NCI-H187 (cell line): ENCODE data around the gene CHRNA9.

Experiments used
- DNase-seq, 2 experiments: peaks; one replicate each; lab custom pipeline; 2025; lab: John Stamatoyannopoulos, UW

CHRNA9 gene

GRCh38 chr4:40337523-40337922 is 2.4 kb downstream of the CHRNA9 start:
- no peak for DNase-seq

DNA sequence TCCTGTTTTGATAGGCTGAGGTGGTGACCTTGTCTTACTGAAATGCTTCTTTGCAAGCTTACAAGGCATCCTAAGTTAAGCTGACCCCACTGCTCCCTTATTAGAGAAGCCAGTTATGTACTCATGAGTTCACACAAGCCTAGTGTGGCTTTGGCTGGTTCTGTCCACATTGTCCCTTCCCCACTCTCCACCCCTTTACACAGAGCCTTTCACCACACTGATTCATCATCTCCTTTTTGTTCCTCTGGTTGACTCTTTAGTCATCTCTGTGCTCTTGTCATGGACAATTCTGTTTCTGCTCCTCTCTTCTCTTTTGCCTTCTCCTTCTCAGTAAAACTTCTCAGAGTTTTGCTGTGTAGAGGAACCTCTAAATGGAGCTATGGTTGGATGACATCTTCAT is 4.9 kb downstream of the CHRNA9 start:
- no peak for DNase-seq

DNA sequence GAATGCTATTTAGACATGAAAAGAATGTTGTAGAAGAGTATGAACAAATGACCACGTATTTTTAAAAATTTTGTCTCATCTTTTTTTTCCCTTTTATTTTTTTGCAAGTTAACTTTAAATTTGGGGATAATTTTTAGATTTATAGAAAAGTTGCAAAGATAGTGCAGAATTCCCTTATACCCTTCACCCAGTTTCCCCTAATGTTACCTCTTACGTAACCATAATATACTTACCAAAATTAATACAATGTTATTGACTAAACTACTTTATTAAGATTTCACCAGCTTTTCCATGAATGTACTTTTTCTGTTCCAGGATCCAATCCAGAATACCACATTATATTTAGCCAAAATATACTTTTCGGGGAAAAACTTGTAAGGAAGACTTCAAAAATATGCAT is 12.3 kb downstream of the CHRNA9 start:
- DNase-seq, result no peak

DNA sequence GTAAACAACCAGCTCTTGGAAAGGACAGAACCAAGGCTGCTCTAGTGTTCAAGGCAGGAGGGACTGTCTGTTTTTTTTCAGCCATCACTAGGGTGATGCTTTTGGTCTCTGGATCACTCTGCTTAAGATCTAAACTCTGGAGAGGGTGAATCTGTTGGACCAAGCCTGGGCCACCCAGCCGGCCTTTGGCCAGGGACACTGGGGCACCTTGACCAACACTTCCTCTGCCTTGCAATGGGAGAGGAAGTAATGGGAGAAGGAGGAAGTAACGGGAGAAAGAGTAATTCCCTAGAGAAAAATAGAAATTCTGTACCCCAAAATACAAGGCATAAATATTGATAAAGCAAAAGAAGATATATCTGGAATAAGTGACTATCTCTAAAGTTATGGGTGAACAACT is 12.9 kb downstream of the CHRNA9 start:
- DNase-seq, result no peak

DNA sequence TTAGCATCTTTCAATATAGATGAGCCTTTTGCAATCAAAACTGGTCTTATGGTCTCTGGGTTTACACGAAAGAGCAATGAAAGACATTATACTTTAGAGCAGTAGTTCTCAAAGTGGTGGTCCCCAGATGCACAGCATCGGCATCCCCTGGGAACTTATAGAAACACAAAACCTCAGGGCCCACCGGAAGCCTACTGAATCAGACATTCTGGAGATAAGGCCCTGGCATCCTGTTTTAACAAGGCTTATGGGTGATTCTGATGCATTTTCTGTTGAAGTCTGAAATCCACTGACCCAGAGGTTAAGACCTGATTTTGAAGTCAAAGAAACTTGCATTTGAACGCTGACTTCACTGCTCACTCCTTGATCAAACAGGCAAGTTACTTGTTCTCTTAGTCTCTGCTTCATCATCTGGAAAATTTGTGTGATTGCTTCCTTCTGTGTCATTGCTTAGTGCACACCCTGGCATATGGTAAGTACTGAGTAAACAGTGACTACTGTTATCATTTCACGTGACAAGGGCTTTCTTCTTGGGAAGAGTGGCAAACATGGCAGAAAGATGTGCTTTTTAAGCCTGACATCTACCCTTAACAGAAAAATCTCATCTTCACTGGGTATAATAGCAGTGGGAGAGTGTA is 14.5 kb downstream of the CHRNA9 start:
- DNase-seq, result no peak

- no peak for DNase-seq
Measured at GRCh38 chr4:40350627-40351227, 15.6 kb downstream of the CHRNA9 start.

GRCh38 chr4:40354158-40354557 is 19.0 kb downstream of the CHRNA9 start:
- no peak for DNase-seq

GRCh38 chr4:40355131-40355530 is 20.0 kb downstream of the CHRNA9 start:
- no peak for DNase-seq

DNA sequence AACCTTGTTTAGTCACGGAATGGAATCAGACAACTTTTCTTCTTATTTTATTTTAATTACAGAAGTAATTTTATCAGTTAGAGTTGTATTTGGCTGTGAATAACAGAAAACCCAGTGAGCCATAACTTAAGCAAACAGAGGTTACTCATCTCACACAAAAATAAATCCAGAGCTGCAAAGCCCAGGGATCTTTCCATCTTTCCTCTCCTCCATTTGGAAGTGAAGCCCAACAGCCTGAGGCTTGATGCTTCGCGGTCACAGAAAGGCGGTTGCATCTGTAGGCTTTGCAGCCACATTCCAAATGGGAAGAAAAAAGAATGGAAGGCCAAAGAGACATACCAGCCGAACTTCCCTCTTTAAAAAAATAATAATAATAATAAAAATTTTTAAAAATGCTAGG is 22.6 kb downstream of the CHRNA9 start:
- no peak for DNase-seq

DNA sequence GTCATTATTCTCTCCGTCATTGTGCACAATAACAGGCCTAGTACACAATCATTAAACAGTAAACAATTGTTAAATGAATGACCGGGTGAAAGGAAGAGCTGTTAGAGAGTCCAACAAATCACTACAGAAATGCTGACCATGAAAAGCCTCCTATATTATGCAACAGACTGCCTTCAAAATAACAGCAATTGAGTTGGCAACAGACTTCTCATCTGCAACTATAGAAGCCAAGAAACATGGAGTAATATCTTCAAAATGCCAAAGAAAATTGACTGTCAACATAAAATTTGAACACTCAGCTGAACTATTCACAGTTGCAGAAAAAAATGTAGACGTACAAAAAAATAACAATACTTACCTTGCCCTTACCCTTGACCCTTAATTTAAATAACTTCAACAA is 26.2 kb downstream of the CHRNA9 start:
- DNase-seq, result no peak

DNA sequence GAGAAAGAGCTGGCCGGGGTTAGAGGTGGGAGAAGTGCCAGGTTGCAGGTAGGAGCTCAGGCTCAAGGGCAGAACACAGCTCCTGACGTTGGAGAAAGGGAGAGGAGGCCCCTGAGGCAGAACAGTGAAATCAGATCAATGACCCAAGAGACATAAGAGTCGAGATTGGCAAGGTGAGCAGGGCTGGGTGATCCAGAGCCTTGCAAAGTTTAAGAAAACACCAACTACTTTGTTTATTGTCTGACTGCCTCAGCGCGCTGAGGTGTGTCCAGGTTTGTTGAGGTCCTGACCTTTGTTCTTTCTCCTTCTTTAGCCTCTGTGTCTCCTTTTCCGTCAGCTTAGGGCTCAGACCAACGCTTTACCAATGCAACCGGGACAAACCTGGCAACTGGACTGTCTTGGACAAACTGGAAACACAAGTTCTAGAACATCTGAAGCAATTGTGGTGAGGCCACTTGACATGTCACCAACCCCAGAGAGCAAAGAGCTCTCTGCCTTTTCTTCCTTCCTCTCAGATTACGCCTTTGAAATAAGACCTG is 28.3 kb downstream of the CHRNA9 start:
- peak in 1 of 2 experiments; percentile 69 for DNase-seq

DNA sequence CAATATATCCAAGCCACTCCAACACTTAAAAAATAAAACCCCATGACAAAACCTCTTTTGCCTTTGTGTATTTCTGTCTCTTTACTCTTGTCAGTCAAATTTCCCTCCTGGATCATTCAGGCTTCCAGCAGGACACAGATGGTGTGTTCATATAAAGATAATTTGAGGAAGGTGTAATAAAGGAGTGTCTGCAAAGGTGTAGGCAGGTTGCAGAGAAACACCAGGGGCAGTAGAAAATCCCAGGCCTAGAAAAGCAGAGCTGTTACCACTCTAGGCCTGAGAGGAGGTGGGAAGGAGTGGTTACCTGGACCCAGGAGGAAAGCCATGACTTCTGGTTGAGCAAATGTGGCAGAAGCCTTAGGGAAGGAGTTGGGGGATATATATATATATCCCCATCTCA is 28.8 kb downstream of the CHRNA9 start:
- DNase-seq, result no peak

- no peak for DNase-seq
Measured at GRCh38 chr4:40365766-40366165, 30.6 kb downstream of the CHRNA9 start.

DNA sequence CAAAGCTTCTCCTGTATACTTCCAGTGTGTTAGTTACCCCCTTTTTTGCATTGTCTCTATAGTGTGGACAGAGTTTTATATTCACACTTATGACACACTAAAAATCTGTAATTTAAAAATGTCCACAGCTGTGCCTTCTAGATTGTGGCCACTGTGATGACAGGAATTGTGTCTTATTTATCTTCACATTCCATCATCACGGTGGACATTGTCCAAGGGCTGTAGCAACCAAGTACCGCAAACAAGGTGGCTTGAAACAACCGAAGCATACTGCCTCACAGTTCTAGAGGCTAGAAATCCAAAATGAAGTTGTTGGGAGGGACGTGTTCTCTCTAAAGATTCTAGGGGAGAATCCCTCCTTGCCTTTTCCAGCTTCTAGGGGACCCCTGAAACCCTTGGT is 32.3 kb downstream of the CHRNA9 start:
- DNase-seq, result no peak

- DNase-seq, result no peak
Measured at GRCh38 chr4:40369437-40370274, 34.5 kb downstream of the CHRNA9 start.

GRCh38 chr4:40372651-40373050 is 37.5 kb downstream of the CHRNA9 start:
- no peak for DNase-seq

- DNase-seq, result no peak
Measured at GRCh38 chr4:40373636-40374035, 38.5 kb downstream of the CHRNA9 start.

- no peak for DNase-seq
Measured at GRCh38 chr4:40375095-40375494, 40.0 kb downstream of the CHRNA9 start.

DNA sequence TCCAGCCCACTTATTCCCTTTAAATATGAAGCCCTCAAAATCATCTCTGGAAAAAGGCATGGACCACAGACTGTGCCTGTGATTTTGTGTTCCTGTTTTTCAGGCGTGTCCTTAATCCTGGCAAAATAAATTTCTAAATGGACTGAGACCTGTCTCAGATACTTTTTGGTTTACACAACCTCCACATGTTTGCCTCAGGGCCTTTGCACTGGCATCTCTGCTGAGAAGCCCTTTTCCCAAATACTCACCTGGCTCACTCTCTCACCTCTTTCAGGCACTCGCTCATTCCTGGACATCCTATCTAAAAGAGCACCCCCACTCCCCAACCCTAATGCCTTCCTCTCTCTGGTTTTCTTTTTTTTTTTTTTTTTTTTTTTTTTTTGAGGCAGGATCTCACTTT is 40.5 kb downstream of the CHRNA9 start:
- no peak for DNase-seq

DNA sequence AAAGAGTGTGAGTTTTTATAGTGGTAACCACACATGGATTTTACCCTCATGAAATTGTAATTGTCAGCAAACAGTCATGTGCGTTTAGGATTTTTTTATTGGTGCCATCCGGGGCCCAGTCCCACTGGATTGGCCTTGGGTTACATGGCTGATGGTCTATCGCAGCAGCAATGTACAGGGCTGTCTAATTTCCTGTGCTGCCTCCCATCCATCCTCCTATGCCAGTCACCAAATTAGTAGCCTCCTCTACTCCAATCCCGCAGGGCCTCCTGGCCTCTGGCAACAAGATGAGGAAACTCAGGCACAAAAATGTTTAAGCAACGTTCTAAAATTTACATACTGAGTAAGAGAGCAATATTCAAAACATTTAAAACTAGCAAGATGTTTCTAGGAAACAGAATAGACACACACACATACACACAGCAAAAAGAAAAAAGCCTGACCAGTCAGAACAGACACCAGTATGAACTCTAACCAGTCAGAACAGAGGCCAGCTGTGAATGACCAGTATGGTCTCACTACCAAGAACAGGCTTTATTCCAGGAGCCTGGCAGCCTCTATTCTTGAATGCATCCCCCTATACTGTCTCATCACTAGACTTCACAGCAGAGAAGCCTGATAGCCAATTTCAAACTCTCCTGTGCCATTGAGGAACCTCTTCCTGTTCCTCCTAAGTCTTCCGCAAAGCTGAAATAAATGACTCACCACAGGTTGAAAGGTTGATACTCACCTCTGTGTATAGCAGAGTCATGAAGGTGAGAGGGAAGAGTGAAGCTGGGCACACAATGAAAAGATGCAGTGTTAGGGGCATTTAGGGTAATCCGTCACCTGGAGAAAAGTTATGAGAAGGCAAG is 42.6 kb downstream of the CHRNA9 start:
- DNase-seq, result no peak

GRCh38 chr4:40378619-40379018 is 43.5 kb downstream of the CHRNA9 start:
- no peak for DNase-seq

DNA sequence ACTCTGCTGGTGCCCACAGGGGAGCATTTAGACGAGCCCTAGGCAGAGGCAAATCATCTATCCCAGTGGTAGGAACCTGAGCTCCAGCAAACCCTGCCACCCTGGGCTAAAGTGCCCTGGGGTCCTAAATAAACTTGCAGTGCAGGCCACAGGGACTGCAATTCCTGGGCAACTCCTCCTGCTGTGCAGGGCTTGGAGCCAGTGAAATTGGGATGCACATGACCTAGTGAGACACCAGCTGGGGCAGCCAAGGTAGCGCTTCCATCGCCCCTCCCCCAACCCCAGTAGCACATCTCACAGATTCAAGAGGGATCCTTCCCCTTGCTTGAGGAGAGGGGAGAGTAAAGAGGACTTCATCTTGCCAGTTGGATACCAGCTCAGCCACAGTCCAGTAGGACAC is 44.1 kb downstream of the CHRNA9 start:
- no peak for DNase-seq
